HEK293 (cell line): ENCODE measurements around the gene CADPS2.
A peak's percentile ranks its signal among the peaks of the same experiment; 100 is the strongest.

Source experiments
- CTCF ChIA-PET: fragments of 350-600 bp; formaldehyde crosslinking; extraction: SDS; loops from one replicate; lab custom pipeline; 2021; ENCODE audit warnings: antibody characterized with exemption; lab: Yijun Ruan, JAX
- POLR2A ChIA-PET: fragments of 300-600 bp; formaldehyde crosslinking; extraction: SDS; loops from one replicate; lab custom pipeline; 2020; ENCODE audit warnings: antibody characterized with exemption, inconsistent platforms; lab: Yijun Ruan, JAX
- H3K27ac ChIP-seq: fragments of 200-500 bp; sonication (Bioruptor generic); 2 replicates; pipeline ENCODE4 v1.5.1; 2014; ENCODE audit warnings: low read depth, low read length, control low read depth, inconsistent platforms; ENCODE audit errors: extremely low read depth
- H3K36me3 ChIP-seq, 2 experiments: fragments of 200-500 bp in 1 of 2; sonication (Bioruptor generic) in 1 of 2; 1 replicate in 1 of 2; 2 replicates in 1 of 2; pipeline ENCODE4 v1.5.1; 2014 to 2017; ENCODE audit warnings: inconsistent platforms in 2 of 2, low read length in 2 of 2; ENCODE audit not compliant: control insufficient read depth in 2 of 2, insufficient read depth in 1 of 2
- H3K4me1 ChIP-seq: fragments of 200-500 bp; sonication (Bioruptor generic); 2 replicates; pipeline ENCODE4 v1.5.1; 2014; ENCODE audit warnings: mild to moderate bottlenecking, low read length, inconsistent platforms; ENCODE audit not compliant: control insufficient read depth, insufficient read depth
- H3K4me3 ChIP-seq: 2 replicates; pipeline ENCODE4 v1.5.1; 2011; ENCODE audit warnings: low read depth, mild to moderate bottlenecking, control low read depth, low read length, moderate library complexity
- H3K9me3 ChIP-seq: fragments of 200-500 bp; sonication (Bioruptor generic); 2 replicates; pipeline ENCODE4 v1.5.1; 2014; ENCODE audit warnings: low read depth, low read length, inconsistent platforms; ENCODE audit not compliant: control insufficient read depth, insufficient read depth
- KLF10 ChIP-seq: fragments of 450-650 bp; IDR thresholded peaks from 2 replicates; pipeline ENCODE4 v1.5.1; 2018; ENCODE audit warnings: missing biosample characterization, mild to moderate bottlenecking, missing genetic modification characterization
- SP7 ChIP-seq: fragments of 450-650 bp; formaldehyde crosslinking; IDR thresholded peaks from 2 replicates; pipeline ENCODE4 v1.5.1; 2016; ENCODE audit warnings: missing biosample characterization, missing genetic modification characterization
- ZBTB20 ChIP-seq: fragments of 450-650 bp; formaldehyde crosslinking; IDR thresholded peaks from 2 replicates; pipeline ENCODE4 v1.5.1; 2016; ENCODE audit warnings: missing biosample characterization, missing genetic modification characterization
- ZNF138 ChIP-seq: fragments of 450-650 bp; formaldehyde crosslinking; IDR thresholded peaks from 2 replicates; pipeline ENCODE4 v1.5.1; 2016; ENCODE audit warnings: missing biosample characterization, missing genetic modification characterization, borderline replicate concordance
- ZNF155 ChIP-seq: fragments of 450-650 bp; formaldehyde crosslinking; IDR thresholded peaks from 2 replicates; pipeline ENCODE4 v1.5.1; 2016; ENCODE audit warnings: missing biosample characterization, missing genetic modification characterization
- ZNF24 ChIP-seq: fragments of 450-650 bp; formaldehyde crosslinking; IDR thresholded peaks from 2 replicates; pipeline ENCODE4 v1.5.1; 2016; ENCODE audit warnings: missing biosample characterization, missing genetic modification characterization
- ZNF302 ChIP-seq: fragments of 450-650 bp; formaldehyde crosslinking; IDR thresholded peaks from 2 replicates; pipeline ENCODE4 v1.5.1; 2016; ENCODE audit warnings: missing biosample characterization, missing genetic modification characterization, low read depth
- ZNF623 ChIP-seq: fragments of 450-650 bp; formaldehyde crosslinking; IDR thresholded peaks from 2 replicates; pipeline ENCODE4 v1.5.1; 2016; ENCODE audit warnings: missing biosample characterization, missing genetic modification characterization
- ZNF747 ChIP-seq: fragments of 450-650 bp; formaldehyde crosslinking; IDR thresholded peaks from 2 replicates; pipeline ENCODE4 v1.5.1; 2016; ENCODE audit warnings: missing biosample characterization, missing genetic modification characterization
- ZNF777 ChIP-seq: fragments of 450-650 bp; formaldehyde crosslinking; IDR thresholded peaks from 2 replicates; pipeline ENCODE4 v1.5.1; 2017; ENCODE audit warnings: missing biosample characterization, missing genetic modification characterization, borderline replicate concordance
- TF ChIP-seq, protein P1 (sequence below): fragments of 450-650 bp; formaldehyde crosslinking; IDR thresholded peaks from 2 replicates; pipeline ENCODE4 v1.5.1; 2017; ENCODE audit warnings: missing biosample characterization, missing genetic modification characterization
- TF ChIP-seq, protein P2 (sequence below): fragments of 450-650 bp; formaldehyde crosslinking; IDR thresholded peaks from 2 replicates; pipeline ENCODE4 v1.5.1; 2017; ENCODE audit warnings: missing biosample characterization, missing genetic modification characterization
- TF ChIP-seq, protein P3 (sequence below): fragments of 450-650 bp; formaldehyde crosslinking; IDR thresholded peaks from 2 replicates; pipeline ENCODE4 v1.5.1; 2016; ENCODE audit warnings: missing biosample characterization, missing genetic modification characterization, borderline replicate concordance
- TF ChIP-seq, protein P4 (sequence below): fragments of 450-650 bp; formaldehyde crosslinking; IDR thresholded peaks from 2 replicates; pipeline ENCODE4; 2016; ENCODE audit warnings: missing biosample characterization, missing genetic modification characterization
- TF ChIP-seq, protein P5 (sequence below): fragments of 450-650 bp; formaldehyde crosslinking; IDR thresholded peaks from 2 replicates; pipeline ENCODE4 v1.5.1; 2016; ENCODE audit warnings: missing biosample characterization, missing genetic modification characterization

Gene CADPS2

DNA sequence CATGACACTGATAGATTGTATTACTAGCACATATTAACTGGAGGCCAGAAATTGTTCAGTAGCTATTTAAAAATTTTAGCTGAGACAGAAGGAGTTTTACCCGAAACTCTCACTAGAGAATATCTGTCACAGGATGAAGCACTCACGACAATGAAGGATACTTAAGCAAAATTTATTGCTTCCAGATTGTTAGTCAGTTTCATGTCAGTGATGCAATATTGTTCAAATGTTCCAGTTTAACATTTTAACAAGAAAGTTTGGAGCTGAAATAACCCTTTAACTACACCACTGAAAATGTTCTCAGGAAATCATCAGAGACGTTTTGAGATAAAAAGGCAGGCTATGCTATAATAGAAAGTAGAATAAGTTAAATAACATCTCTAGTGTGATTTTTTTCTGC, 15.0 kb upstream of the CADPS2 start:
- TF ChIP-seq, protein P1, sequence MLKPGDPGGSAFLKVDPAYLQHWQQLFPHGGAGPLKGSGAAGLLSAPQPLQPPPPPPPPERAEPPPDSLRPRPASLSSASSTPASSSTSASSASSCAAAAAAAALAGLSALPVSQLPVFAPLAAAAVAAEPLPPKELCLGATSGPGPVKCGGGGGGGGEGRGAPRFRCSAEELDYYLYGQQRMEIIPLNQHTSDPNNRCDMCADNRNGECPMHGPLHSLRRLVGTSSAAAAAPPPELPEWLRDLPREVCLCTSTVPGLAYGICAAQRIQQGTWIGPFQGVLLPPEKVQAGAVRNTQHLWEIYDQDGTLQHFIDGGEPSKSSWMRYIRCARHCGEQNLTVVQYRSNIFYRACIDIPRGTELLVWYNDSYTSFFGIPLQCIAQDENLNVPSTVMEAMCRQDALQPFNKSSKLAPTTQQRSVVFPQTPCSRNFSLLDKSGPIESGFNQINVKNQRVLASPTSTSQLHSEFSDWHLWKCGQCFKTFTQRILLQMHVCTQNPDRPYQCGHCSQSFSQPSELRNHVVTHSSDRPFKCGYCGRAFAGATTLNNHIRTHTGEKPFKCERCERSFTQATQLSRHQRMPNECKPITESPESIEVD (tag by site-specific recombination) = peak; percentile 86
- TF ChIP-seq, protein P2, sequence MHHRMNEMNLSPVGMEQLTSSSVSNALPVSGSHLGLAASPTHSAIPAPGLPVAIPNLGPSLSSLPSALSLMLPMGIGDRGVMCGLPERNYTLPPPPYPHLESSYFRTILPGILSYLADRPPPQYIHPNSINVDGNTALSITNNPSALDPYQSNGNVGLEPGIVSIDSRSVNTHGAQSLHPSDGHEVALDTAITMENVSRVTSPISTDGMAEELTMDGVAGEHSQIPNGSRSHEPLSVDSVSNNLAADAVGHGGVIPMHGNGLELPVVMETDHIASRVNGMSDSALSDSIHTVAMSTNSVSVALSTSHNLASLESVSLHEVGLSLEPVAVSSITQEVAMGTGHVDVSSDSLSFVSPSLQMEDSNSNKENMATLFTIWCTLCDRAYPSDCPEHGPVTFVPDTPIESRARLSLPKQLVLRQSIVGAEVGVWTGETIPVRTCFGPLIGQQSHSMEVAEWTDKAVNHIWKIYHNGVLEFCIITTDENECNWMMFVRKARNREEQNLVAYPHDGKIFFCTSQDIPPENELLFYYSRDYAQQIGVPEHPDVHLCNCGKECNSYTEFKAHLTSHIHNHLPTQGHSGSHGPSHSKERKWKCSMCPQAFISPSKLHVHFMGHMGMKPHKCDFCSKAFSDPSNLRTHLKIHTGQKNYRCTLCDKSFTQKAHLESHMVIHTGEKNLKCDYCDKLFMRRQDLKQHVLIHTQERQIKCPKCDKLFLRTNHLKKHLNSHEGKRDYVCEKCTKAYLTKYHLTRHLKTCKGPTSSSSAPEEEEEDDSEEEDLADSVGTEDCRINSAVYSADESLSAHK (tag by site-specific recombination) = peak; percentile 36; the same call in 1 of the 2 replicates
- TF ChIP-seq ZNF138 (tag by site-specific recombination) = no peak
- no peaks in the 10 kb centered on the region for H3K4me1 ChIP-seq
- no peak overlapping the region for H3K4me3 ChIP-seq
- H3K9me3 ChIP-seq = no peaks in the 10 kb centered on the region
- CTCF ChIA-PET = no interaction called here
- H3K27ac ChIP-seq = no peak overlapping the region
- POLR2A ChIA-PET = no interaction called here
- no peaks in the 10 kb centered on the region for H3K36me3 ChIP-seq

DNA sequence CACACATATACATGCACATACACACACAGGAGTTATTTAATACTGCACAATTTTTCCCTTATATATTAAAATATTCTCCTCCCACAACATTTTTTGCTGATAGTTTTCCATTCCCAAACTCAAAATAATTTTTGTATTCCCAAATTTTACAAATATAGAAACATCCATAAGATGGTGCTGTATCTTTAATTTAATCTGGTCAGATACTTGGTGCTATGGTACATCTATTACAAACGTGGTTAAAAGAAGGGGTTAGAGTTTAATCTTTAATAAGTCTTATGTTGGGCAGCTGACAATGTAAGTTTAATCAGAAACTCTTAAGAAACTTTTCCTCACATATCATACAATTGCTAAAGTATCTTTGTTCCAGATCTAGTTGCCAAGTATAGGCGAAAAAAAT, 10.2 kb upstream of the CADPS2 start:
- no peak overlapping the region for H3K27ac ChIP-seq
- no peak overlapping the region for H3K4me3 ChIP-seq
- TF ChIP-seq KLF10 (tag by site-specific recombination) (no peak), ZNF24 (tag by site-specific recombination) (no peak), ZNF155 (tag by site-specific recombination) (no peak), ZNF747 (tag by site-specific recombination) (no peak), ZNF623 (tag by site-specific recombination) (no peak), ZNF302 (tag by site-specific recombination) (no peak)
- TF ChIP-seq, protein P3, sequence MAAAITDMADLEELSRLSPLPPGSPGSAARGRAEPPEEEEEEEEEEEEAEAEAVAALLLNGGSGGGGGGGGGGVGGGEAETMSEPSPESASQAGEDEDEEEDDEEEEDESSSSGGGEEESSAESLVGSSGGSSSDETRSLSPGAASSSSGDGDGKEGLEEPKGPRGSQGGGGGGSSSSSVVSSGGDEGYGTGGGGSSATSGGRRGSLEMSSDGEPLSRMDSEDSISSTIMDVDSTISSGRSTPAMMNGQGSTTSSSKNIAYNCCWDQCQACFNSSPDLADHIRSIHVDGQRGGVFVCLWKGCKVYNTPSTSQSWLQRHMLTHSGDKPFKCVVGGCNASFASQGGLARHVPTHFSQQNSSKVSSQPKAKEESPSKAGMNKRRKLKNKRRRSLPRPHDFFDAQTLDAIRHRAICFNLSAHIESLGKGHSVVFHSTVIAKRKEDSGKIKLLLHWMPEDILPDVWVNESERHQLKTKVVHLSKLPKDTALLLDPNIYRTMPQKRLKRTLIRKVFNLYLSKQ (tag by site-specific recombination) = no peak
- TF ChIP-seq, protein P4, sequence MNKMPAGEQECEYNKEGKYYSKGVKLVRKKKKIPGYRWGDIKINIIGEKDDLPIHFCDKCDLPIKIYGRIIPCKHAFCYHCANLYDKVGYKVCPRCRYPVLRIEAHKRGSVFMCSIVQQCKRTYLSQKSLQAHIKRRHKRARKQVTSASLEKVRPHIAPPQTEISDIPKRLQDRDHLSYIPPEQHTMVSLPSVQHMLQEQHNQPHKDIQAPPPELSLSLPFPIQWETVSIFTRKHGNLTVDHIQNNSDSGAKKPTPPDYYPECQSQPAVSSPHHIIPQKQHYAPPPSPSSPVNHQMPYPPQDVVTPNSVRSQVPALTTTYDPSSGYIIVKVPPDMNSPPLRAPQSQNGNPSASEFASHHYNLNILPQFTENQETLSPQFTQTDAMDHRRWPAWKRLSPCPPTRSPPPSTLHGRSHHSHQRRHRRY (tag by site-specific recombination) = no peak
- ChIA-PET CTCF (interaction anchor here (0.6 kb wide), 1 partner anchor 34 kb away, joined by 3 read pairs; no protein-coding TSS in a partner anchor), POLR2A (no interaction called here)
- no peaks in the 10 kb centered on the region for H3K4me1 ChIP-seq
- no peaks in the 10 kb centered on the region for H3K9me3 ChIP-seq
- no peaks in the 10 kb centered on the region for H3K36me3 ChIP-seq

DNA sequence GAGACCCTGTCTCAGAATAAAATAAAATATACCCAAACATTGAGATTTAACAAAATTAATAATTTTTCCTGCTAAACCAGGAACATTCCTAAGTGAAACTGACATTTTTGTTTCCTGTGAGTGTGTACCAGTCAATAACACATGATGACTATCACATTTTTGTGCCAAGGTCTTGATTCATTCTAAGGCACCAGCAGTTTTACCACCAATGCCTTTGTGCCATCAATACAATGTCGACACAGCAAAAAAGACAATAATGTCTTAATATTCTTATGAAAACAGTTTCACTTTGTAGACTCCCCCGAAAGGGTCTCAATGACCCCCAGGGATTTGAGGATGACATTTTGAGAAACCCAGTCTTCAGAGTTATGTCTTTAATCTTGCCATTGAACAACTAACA, 7.2 kb upstream of the CADPS2 start:
- ChIA-PET CTCF (interaction anchor here (0.6 kb wide), 1 partner anchor 228 kb away, joined by 3 read pairs; no protein-coding TSS in a partner anchor), POLR2A (no interaction called here)

More for the DNA sequence above, 7.2 kb upstream of the CADPS2 start:
- TF ChIP-seq ZBTB20 (tag by site-specific recombination) (no peak), SP7 (no peak), ZNF777 (tag by site-specific recombination) (no peak)
- TF ChIP-seq, protein P5, sequence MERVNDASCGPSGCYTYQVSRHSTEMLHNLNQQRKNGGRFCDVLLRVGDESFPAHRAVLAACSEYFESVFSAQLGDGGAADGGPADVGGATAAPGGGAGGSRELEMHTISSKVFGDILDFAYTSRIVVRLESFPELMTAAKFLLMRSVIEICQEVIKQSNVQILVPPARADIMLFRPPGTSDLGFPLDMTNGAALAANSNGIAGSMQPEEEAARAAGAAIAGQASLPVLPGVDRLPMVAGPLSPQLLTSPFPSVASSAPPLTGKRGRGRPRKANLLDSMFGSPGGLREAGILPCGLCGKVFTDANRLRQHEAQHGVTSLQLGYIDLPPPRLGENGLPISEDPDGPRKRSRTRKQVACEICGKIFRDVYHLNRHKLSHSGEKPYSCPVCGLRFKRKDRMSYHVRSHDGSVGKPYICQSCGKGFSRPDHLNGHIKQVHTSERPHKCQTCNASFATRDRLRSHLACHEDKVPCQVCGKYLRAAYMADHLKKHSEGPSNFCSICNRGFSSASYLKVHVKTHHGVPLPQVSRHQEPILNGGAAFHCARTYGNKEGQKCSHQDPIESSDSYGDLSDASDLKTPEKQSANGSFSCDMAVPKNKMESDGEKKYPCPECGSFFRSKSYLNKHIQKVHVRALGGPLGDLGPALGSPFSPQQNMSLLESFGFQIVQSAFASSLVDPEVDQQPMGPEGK (tag by site-specific recombination) = no peak
- TF ChIP-seq, all 188 proteins: peak for 0
- Histone ChIP-seq H3K4me3 (no peak overlapping the region), H3K4me1 (no peaks in the 10 kb centered on the region), H3K9me3 (no peaks in the 10 kb centered on the region), H3K36me3 (no peaks in the 10 kb centered on the region), H3K27ac (no peak overlapping the region)
